Transverse colon (tissue), 4 donors: Measurements from ENCODE around the gene AGRN.

ENCODE experiments used
- CTCF ChIP-seq, 5 experiments: fragments of 200-600 bp in 3 of 5; fragments of 450-650 bp in 2 of 5; sonication (generic) in 3 of 5; IDR thresholded peaks; 1 replicate in 2 of 5; 2 replicates in 3 of 5; pipeline ENCODE4 v1.5.1; 2016 to 2017; ENCODE audit warnings: antibody characterized with exemption in 5 of 5, inconsistent platforms in 3 of 5, mild to moderate bottlenecking in 2 of 5, moderate library complexity in 1 of 5
- POLR2AphosphoS5 ChIP-seq, 3 donors: sonication (generic); formaldehyde crosslinking; IDR thresholded peaks; one replicate each; pipeline ENCODE4 v1.6.1; 2016; ENCODE audit warnings: antibody characterized with exemption in 3 of 3

GRCh38 chr1:1082239-1082775 lies 62.4 kb downstream of the AGRN start:
- no peak for TF ChIP-seq POLR2AphosphoS5 (IDR thresholded peaks at IDR 0.05)
- no peak for TF ChIP-seq CTCF (IDR thresholded peaks at IDR 0.05)
